ENCODE data around the gene SGCB. TPM values are rescaled to one million over a fixed set of nuclear protein-coding genes. Genes with fewer than 3 reads are reported as not detected.

The SGCB gene
- polyA plus RNA-seq, 2 of the 4 experiments (the other 2 are of a cell fraction), result 20.9 to 25.1 TPM

GRCh38 chr4:52081216-52081615 lies 43.1 kb upstream of the SGCB start (continued):
- TF ChIP-seq REST (IDR thresholded peaks at IDR 0.05), result no peak
- TF ChIP-seq SREBF2 (IDR thresholded peaks at IDR 0.05), result no peak
- no peak for TF ChIP-seq KDM5A (IDR thresholded peaks at IDR 0.05)
- no peak for TF ChIP-seq EHMT2 (IDR thresholded peaks at IDR 0.05; ENCODE audit: low read depth)
- TF ChIP-seq RCOR1 (IDR thresholded peaks at IDR 0.05; ENCODE audit: low read depth, low read length), result no peak
- TF ChIP-seq JUNB (IDR thresholded peaks at IDR 0.05), result no peak
- TF ChIP-seq RNF2 (IDR thresholded peaks at IDR 0.05; ENCODE audit: borderline replicate concordance, low read depth), result no peak
- no peak for TF ChIP-seq RARB (CRISPR knock-in tag; IDR thresholded peaks at IDR 0.05)

DNA sequence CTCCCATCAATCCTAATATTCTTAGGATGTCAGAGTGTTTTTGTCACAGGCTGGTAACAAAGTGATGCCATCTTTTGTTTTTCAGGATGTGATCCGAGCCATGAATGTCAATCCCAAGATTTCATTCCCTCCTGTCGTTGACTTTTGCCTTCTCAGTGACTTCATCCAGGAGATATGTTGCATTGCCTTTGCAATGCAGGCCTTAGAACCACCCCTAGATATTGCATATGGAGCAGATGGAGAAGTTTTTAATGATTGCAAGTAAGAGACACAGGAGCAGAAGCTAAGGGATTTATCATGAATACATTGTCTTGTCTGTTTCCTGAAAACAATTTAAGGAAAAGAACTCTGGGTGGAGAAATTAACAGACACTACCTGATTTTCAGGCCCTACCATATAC lies 41.6 kb upstream of the SGCB start:
- DNase-seq (ENCODE audit: low read depth in 1 of 2, low spot score in 1 of 2) (no peak), ATAC-seq (no peak), FAIRE-seq (no peak)
- ChIA-PET POLR2A (no interaction called here), CTCF (no interaction called here)
- Histone ChIP-seq H3K4me3 (no peak overlapping the region), H3K4me2 (no peak overlapping the region), H3K9me3 (no peaks in the 10 kb centered on the region), H3K27ac (no peak overlapping the region), H3K4me1 (no peaks in the 10 kb centered on the region)
- no peak for TF ChIP-seq HOXB13 (CRISPR knock-in tag; IDR thresholded peaks at IDR 0.05; ENCODE audit: low read depth)
- 11% methylated on average over 2 of the region's 2 CpGs for WGBS (ENCODE audit: missing lambda C conversion rate)

GRCh38 chr4:52076731-52077130 lies 38.6 kb upstream of the SGCB start:
- Histone ChIP-seq H3K4me3 (no peak overlapping the region), H3K9me3 (no peaks in the 10 kb centered on the region), H3K4me1 (no peaks in the 10 kb centered on the region), H3K4me2 (no peak overlapping the region), H3K27ac (no peak overlapping the region)
- POLR2A ChIA-PET, result no interaction called here
- no peak for TF ChIP-seq ZNF302 (CRISPR knock-in tag; IDR thresholded peaks at IDR 0.05)
- no peak for TF ChIP-seq TFCP2L1 (CRISPR knock-in tag; IDR thresholded peaks at IDR 0.05)
- no peak for TF ChIP-seq EHMT2 (IDR thresholded peaks at IDR 0.05; ENCODE audit: low read depth)
- TF ChIP-seq FOSL2 (IDR thresholded peaks at IDR 0.05), result no peak
- no peak for TF ChIP-seq FOSL2 (CRISPR knock-in tag; IDR thresholded peaks at IDR 0.05)
- TF ChIP-seq ELK1 (IDR thresholded peaks at IDR 0.05; ENCODE audit: low read depth, low read length), result no peak
- no peak for TF ChIP-seq USF2 (IDR thresholded peaks at IDR 0.05)
- no peak for TF ChIP-seq ESRRA (IDR thresholded peaks at IDR 0.05; ENCODE audit: borderline replicate concordance, low read length)
- TF ChIP-seq MAZ (IDR thresholded peaks at IDR 0.05; ENCODE audit: borderline replicate concordance, low read depth, low read length), result no peak
- TF ChIP-seq NR3C1 (IDR thresholded peaks at IDR 0.05), result no peak
- no peak for TF ChIP-seq CHD2 (IDR thresholded peaks at IDR 0.05; ENCODE audit: low read length, partially characterized antibody)
- no peak for TF ChIP-seq HDAC2 (IDR thresholded peaks at IDR 0.05)
- TF ChIP-seq RCOR1 (IDR thresholded peaks at IDR 0.05; ENCODE audit: low read depth, low read length), result no peak
- no peak for TF ChIP-seq POLR2AphosphoS2 (conservative IDR thresholded peaks at IDR 0.05; ENCODE audit: low read length)
- TF ChIP-seq CTCF (IDR thresholded peaks at IDR 0.05), result no peak
- TF ChIP-seq HES2 (IDR thresholded peaks at IDR 0.05), result no peak
- TF ChIP-seq HOXB5 (CRISPR knock-in tag; IDR thresholded peaks at IDR 0.05), result no peak
- no peak for TF ChIP-seq GATA3 (IDR thresholded peaks at IDR 0.05; ENCODE audit: borderline replicate concordance)
- FAIRE-seq, result no peak
- ATAC-seq, result no peak
- no peak for DNase-seq (ENCODE audit: low read depth in 1 of 2, low spot score in 1 of 2)
- CTCF ChIA-PET, result no interaction called here
- WGBS (ENCODE audit: missing lambda C conversion rate), result 79% methylated on average over 17 of the region's 26 CpGs
